ENCODE measurements around the gene HES7. TPM values are rescaled to one million over a fixed set of nuclear protein-coding genes. Genes with fewer than 3 reads are reported as not detected.

Gene HES7
- total and polyA plus RNA-seq, 2 experiments from 2014 or later = not detected

- peaks cover 11% of the 10 kb centered on the region for H3K4me1 ChIP-seq (ENCODE audit: insufficient read depth)
- H3K9me3 ChIP-seq (ENCODE audit: low read depth) = no peaks in the 10 kb centered on the region
- H3K79me2 ChIP-seq (ENCODE audit: insufficient read depth) = peaks cover 17% of the 10 kb centered on the region
- 82 to 86% methylated on average over 13 of the region's 13 CpGs for WGBS, 2 experiments (ENCODE audit: low coverage in 1 of 2, low lambda C conversion rate in 2 of 2, missing lambda C conversion rate in 2 of 2)
- no peak overlapping the region for H3K4me2 ChIP-seq (ENCODE audit: unreplicated experiment)
- in situ Hi-C loops (cut with MboI) = no loop called here
- H3K4me3 ChIP-seq = no peak overlapping the region
- H3K9ac ChIP-seq = no peak overlapping the region
- TF ChIP-seq EZH2phosphoT487 (IDR thresholded peaks at IDR 0.05; ENCODE audit: insufficient read depth, low read depth) (no peak), EZH2 (IDR thresholded peaks at IDR 0.05; ENCODE audit: insufficient read depth, poor library complexity, severe bottlenecking) (no peak)
- DNase-seq = no peak
- no peaks in the 10 kb centered on the region for H4K20me1 ChIP-seq (ENCODE audit: insufficient read depth)
- peaks cover 15% of the 10 kb centered on the region; the same call in 1 of the 2 replicates for H3K36me3 ChIP-seq (ENCODE audit: low read depth)
- no peak overlapping the region for H2AFZ ChIP-seq
- H3K27ac ChIP-seq = no peak overlapping the region
- no peaks in the 10 kb centered on the region for H3K9me2 ChIP-seq (ENCODE audit: insufficient read depth)
- H3F3A ChIP-seq (ENCODE audit: insufficient read depth) = peaks cover 14% of the 10 kb centered on the region
- no peaks in the 10 kb centered on the region for H3K27me3 ChIP-seq (replicated peaks; ENCODE audit: insufficient read depth)
These were observed 24.0 kb upstream of the HES7 start for GRCh38 chr17:8147805-8148404.

GRCh38 chr17:8147141-8147804 is 23.4 kb upstream of the HES7 start:
- DNase-seq = no peak
- WGBS, 2 experiments (ENCODE audit: low coverage in 1 of 2, low lambda C conversion rate in 2 of 2, missing lambda C conversion rate in 2 of 2) = 85 to 90% methylated on average over 24 to 26 of the region's 26 CpGs
- H3K9me3 ChIP-seq (ENCODE audit: low read depth) = no peaks in the 10 kb centered on the region
- TF ChIP-seq EZH2 (IDR thresholded peaks at IDR 0.05; ENCODE audit: insufficient read depth, poor library complexity, severe bottlenecking) (no peak), EZH2phosphoT487 (IDR thresholded peaks at IDR 0.05; ENCODE audit: insufficient read depth, low read depth) (no peak)
- peaks cover 6% of the 10 kb centered on the region; the same call in 1 of the 2 replicates for H3K4me1 ChIP-seq (ENCODE audit: insufficient read depth)
- peaks cover 17% of the 10 kb centered on the region for H3K79me2 ChIP-seq (ENCODE audit: insufficient read depth)
- H3F3A ChIP-seq (ENCODE audit: insufficient read depth) = peaks cover 10% of the 10 kb centered on the region
- in situ Hi-C loops (cut with MboI) = no loop called here
- no peaks in the 10 kb centered on the region for H3K27me3 ChIP-seq (replicated peaks; ENCODE audit: insufficient read depth)
- H3K9me2 ChIP-seq (ENCODE audit: insufficient read depth) = no peaks in the 10 kb centered on the region
- H3K36me3 ChIP-seq (ENCODE audit: low read depth) = peaks cover 19% of the 10 kb centered on the region; the same call in 1 of the 2 replicates
- H3K4me2 ChIP-seq (ENCODE audit: unreplicated experiment) = no peak overlapping the region
- H3K4me3 ChIP-seq = no peak overlapping the region
- no peak overlapping the region for H2AFZ ChIP-seq
- no peak overlapping the region for H3K9ac ChIP-seq
- no peak overlapping the region for H3K27ac ChIP-seq
- no peaks in the 10 kb centered on the region for H4K20me1 ChIP-seq (ENCODE audit: insufficient read depth)

GRCh38 chr17:8146381-8147140 is 22.7 kb upstream of the HES7 start:
- H3K4me1 ChIP-seq (ENCODE audit: insufficient read depth) = peaks cover 6% of the 10 kb centered on the region; the same call in 1 of the 2 replicates
- no peak overlapping the region for H3K4me3 ChIP-seq
- H3K79me2 ChIP-seq (ENCODE audit: insufficient read depth) = peaks cover 17% of the 10 kb centered on the region
- H2AFZ ChIP-seq = no peak overlapping the region
- H3K36me3 ChIP-seq (ENCODE audit: low read depth) = peaks cover 20% of the 10 kb centered on the region; the same call in 1 of the 2 replicates
- H3K9me2 ChIP-seq (ENCODE audit: insufficient read depth) = no peaks in the 10 kb centered on the region
- no peaks in the 10 kb centered on the region for H4K20me1 ChIP-seq (ENCODE audit: insufficient read depth)
- no peaks in the 10 kb centered on the region for H3K9me3 ChIP-seq (ENCODE audit: low read depth)
- in situ Hi-C loops (cut with MboI) = no loop called here
- H3K27me3 ChIP-seq (replicated peaks; ENCODE audit: insufficient read depth) = no peaks in the 10 kb centered on the region
- H3K4me2 ChIP-seq (ENCODE audit: unreplicated experiment) = no peak overlapping the region
- peaks cover 7% of the 10 kb centered on the region for H3F3A ChIP-seq (ENCODE audit: insufficient read depth)
- no peak for DNase-seq
- H3K9ac ChIP-seq = no peak overlapping the region
- no peak overlapping the region for H3K27ac ChIP-seq
- no peak for TF ChIP-seq EZH2phosphoT487 (IDR thresholded peaks at IDR 0.05; ENCODE audit: insufficient read depth, low read depth)
- no peak for TF ChIP-seq EZH2 (IDR thresholded peaks at IDR 0.05; ENCODE audit: insufficient read depth, poor library complexity, severe bottlenecking)
- 89 to 92% methylated on average over 13 to 14 of the region's 14 CpGs for WGBS, 2 experiments (ENCODE audit: low coverage in 1 of 2, low lambda C conversion rate in 2 of 2, missing lambda C conversion rate in 2 of 2)

- DNase-seq = no peak
- Histone ChIP-seq H3K27ac (no peak overlapping the region), H3K4me1 (ENCODE audit: insufficient read depth) (peaks cover 5% of the 10 kb centered on the region; the same call in 1 of the 2 replicates), H3K4me3 (no peak overlapping the region), H3K36me3 (ENCODE audit: low read depth) (peaks cover 21% of the 10 kb centered on the region; the same call in 1 of the 2 replicates), H3K9me3 (ENCODE audit: low read depth) (no peaks in the 10 kb centered on the region), H3K4me2 (ENCODE audit: unreplicated experiment) (no peak overlapping the region), H3K9me2 (ENCODE audit: insufficient read depth) (no peaks in the 10 kb centered on the region), H4K20me1 (ENCODE audit: insufficient read depth) (no peaks in the 10 kb centered on the region), H2AFZ (no peak overlapping the region), H3K79me2 (ENCODE audit: insufficient read depth) (peaks cover 15% of the 10 kb centered on the region), H3F3A (ENCODE audit: insufficient read depth) (peaks cover 7% of the 10 kb centered on the region), H3K27me3 (replicated peaks; ENCODE audit: insufficient read depth) (no peaks in the 10 kb centered on the region), H3K9ac (no peak overlapping the region)
- in situ Hi-C loops (cut with MboI) = no loop called here
- WGBS, 2 experiments (ENCODE audit: low coverage in 1 of 2, low lambda C conversion rate in 2 of 2, missing lambda C conversion rate in 2 of 2) = 80 to 87% methylated on average over 9 to 12 of the region's 12 CpGs
- TF ChIP-seq EZH2 (IDR thresholded peaks at IDR 0.05; ENCODE audit: insufficient read depth, poor library complexity, severe bottlenecking) = no peak
These were observed 21.9 kb upstream of the HES7 start for GRCh38 chr17:8145811-8146210.

Measured in GM23248 (cell line).